Panc1 (cell line): ENCODE measurements around the gene PRUNE2. TPM values are rescaled to one million over a fixed set of nuclear protein-coding genes. Genes with fewer than 3 reads are reported as not detected.

ENCODE experiments used
- ATAC-seq: fragments of 200-7000 bp; cut with Tn5 transposase; 2 replicates; pipeline ENCODE4 v1.9.1; 2020; ENCODE audit warnings: mild to moderate bottlenecking, moderate library complexity
- BruUV-seq: library from RNA; stranded (reverse); fragments of 400-500 nt; replicated peaks from 2 replicates; lab custom pipeline; 2021; lab: Mats Ljungman, UMichigan
- CTCF ChIA-PET: fragments of 300-600 bp; sonication (Branson Sonifier 250); formaldehyde crosslinking; loops from one replicate; lab custom pipeline; 2022; ENCODE audit warnings: antibody characterized with exemption; lab: Charles Lee
- POLR2A ChIA-PET: fragments of 300-600 bp; sonication (Branson Sonifier 250); formaldehyde crosslinking; loops from one replicate; lab custom pipeline; 2022; ENCODE audit warnings: antibody characterized with exemption; lab: Charles Lee
- DNase-seq: peaks from one replicate; pipeline ENCODE4 v3.0.0-alpha.2; 2010; ENCODE audit warnings: low read depth, low spot score
- H3K27ac ChIP-seq: 2 replicates; pipeline ENCODE4 v1.5.1; 2011; ENCODE audit warnings: mild to moderate bottlenecking, low read length, inconsistent platforms
- H3K27me3 ChIP-seq: fragments of 200-500 bp; sonication (Bioruptor generic); 2 replicates; pipeline ENCODE4 v1.6.0; 2014; ENCODE audit warnings: low read length, inconsistent platforms; ENCODE audit not compliant: control insufficient read depth, insufficient read depth
- H3K36me3 ChIP-seq: fragments of 200-500 bp; sonication (Bioruptor generic); 2 replicates; pipeline ENCODE4 v1.5.1; 2014; ENCODE audit warnings: inconsistent platforms, mild to moderate bottlenecking, low read length, moderate library complexity; ENCODE audit not compliant: control insufficient read depth, insufficient read depth
- H3K4me1 ChIP-seq: 2 replicates; pipeline ENCODE4 v1.5.1; 2011; ENCODE audit warnings: inconsistent platforms, mild to moderate bottlenecking, low read length, moderate library complexity; ENCODE audit not compliant: control insufficient read depth, insufficient read depth
- H3K4me3 ChIP-seq, 2 experiments: 2 replicates each; pipeline ENCODE4 v1.5.1; 2011 to 2012; ENCODE audit warnings: low read depth in 2 of 2, low read length in 2 of 2, mild to moderate bottlenecking in 2 of 2, inconsistent platforms in 1 of 2, moderate library complexity in 1 of 2
- H3K9me3 ChIP-seq: fragments of 200-500 bp; sonication (Bioruptor generic); 2 replicates; pipeline ENCODE4 v1.5.1; 2014; ENCODE audit warnings: low read depth, mild to moderate bottlenecking, inconsistent platforms, low read length, moderate library complexity; ENCODE audit not compliant: control insufficient read depth, insufficient read depth
- CTCF ChIP-seq: fragments of 450-650 bp; IDR thresholded peaks from 2 replicates; pipeline ENCODE4 v1.5.1; 2017; ENCODE audit warnings: mild to moderate bottlenecking
- POLR2AphosphoS5 ChIP-seq: IDR thresholded peaks from 2 replicates; pipeline ENCODE4 v1.6.1; 2012; ENCODE audit warnings: mild to moderate bottlenecking, low read depth, low read length, moderate library complexity
- REST ChIP-seq, 2 experiments: IDR thresholded peaks; 2 replicates each; pipeline ENCODE4 v1.6.1; 2011 to 2012; ENCODE audit warnings: low read depth in 2 of 2, control low read depth in 1 of 2, low read length in 1 of 2, mild to moderate bottlenecking in 1 of 2, moderate library complexity in 1 of 2; ENCODE audit not compliant: insufficient read depth in 1 of 2
- SIN3A ChIP-seq: IDR thresholded peaks from 2 replicates; pipeline ENCODE4 v1.6.1; 2012; ENCODE audit warnings: low read depth, mild to moderate bottlenecking, low read length, moderate library complexity, borderline replicate concordance; ENCODE audit not compliant: insufficient read depth
- TCF7L2 ChIP-seq: IDR thresholded peaks from 2 replicates; pipeline ENCODE4 v1.6.1; 2011; ENCODE audit warnings: mild to moderate bottlenecking, low read depth, low read length, inconsistent platforms
- in situ Hi-C: cut with HindIII; loops from 2 replicates; pipeline ENCODE4 v1.10.0; 2016; ENCODE audit warnings: low sequenced_read_pairs, low pct_unique_long_range_greater_than_20kb
- intact Hi-C: fragments of 100-400 bp; cut with micrococcal nuclease; formaldehyde crosslinking; loops from one replicate; pipeline ENCODE4 v1.10.0; 2022; ENCODE audit not compliant: unreplicated experiment
- total RNA-seq: library from RNA; stranded (reverse); gene quantifications from one replicate; pipeline ENCODE4 v1.2.1, GENCODE V29; 2021; ENCODE audit not compliant: unreplicated experiment

Gene PRUNE2
- total RNA-seq, 1 experiment from 2014 or later = 0.18 TPM

GRCh38 chr9:76876098-76876497, 29.8 kb downstream of the PRUNE2 start:
- Histone ChIP-seq H3K4me3 (no peak overlapping the region), H3K27me3 (no peaks in the 10 kb centered on the region), H3K36me3 (no peaks in the 10 kb centered on the region), H3K4me1 (no peaks in the 10 kb centered on the region), H3K27ac (no peak overlapping the region), H3K9me3 (no peaks in the 10 kb centered on the region)
- ChIA-PET CTCF (no interaction called here), POLR2A (no interaction called here)
- ATAC-seq (no peak), DNase-seq (no peak)
- in situ Hi-C loops = no loop called here
- BruUV-seq = no TSS peak
- no peak for TF ChIP-seq POLR2AphosphoS5
- no peak for TF ChIP-seq CTCF
- intact Hi-C loops = no loop called here

- H3K4me3 ChIP-seq = no peak overlapping the region
- ChIA-PET CTCF (interaction anchor here (0.9 kb wide), 1 partner anchor 64 kb away, joined by 3 read pairs; no protein-coding TSS in a partner anchor), POLR2A (no interaction called here)
- no peaks in the 10 kb centered on the region for H3K4me1 ChIP-seq
- intact Hi-C loops = no loop called here
- TF ChIP-seq POLR2AphosphoS5 = no peak
- TF ChIP-seq REST (IDR thresholded peaks at IDR 0.05; ENCODE audit: insufficient read depth in 1 of 2, low read depth in 2 of 2, low read length in 1 of 2) = no peak
- no peak for TF ChIP-seq SIN3A
- no peak for TF ChIP-seq TCF7L2
- TF ChIP-seq CTCF = no peak
- DNase-seq (no peak), ATAC-seq (no peak)
- no peaks in the 10 kb centered on the region for H3K36me3 ChIP-seq
- no peaks in the 10 kb centered on the region for H3K27me3 ChIP-seq
- H3K9me3 ChIP-seq = no peaks in the 10 kb centered on the region
- no TSS peak for BruUV-seq
- in situ Hi-C loops = no loop called here
- H3K27ac ChIP-seq = no peak overlapping the region
Observed at GRCh38 chr9:76873821-76874220, 32.1 kb downstream of the PRUNE2 start.
